CD4-positive, alpha-beta T cell treated with Interleukin-17A for 4 hours (primary cell): ENCODE measurements around the gene SEC31A.
A peak's percentile ranks its signal among the peaks of the same experiment; 100 is the strongest.
"Not testable (repeated sequence)": the region's sequence is repeated elsewhere in the genome, so short reads cannot be mapped to it uniquely, and the experiment has no call there.

ENCODE experiments used
- DNase-seq: peaks from one replicate; pipeline ENCODE4 v3.0.0-alpha.2; 2020; ENCODE audit warnings: mixed read lengths

SEC31A gene

DNA sequence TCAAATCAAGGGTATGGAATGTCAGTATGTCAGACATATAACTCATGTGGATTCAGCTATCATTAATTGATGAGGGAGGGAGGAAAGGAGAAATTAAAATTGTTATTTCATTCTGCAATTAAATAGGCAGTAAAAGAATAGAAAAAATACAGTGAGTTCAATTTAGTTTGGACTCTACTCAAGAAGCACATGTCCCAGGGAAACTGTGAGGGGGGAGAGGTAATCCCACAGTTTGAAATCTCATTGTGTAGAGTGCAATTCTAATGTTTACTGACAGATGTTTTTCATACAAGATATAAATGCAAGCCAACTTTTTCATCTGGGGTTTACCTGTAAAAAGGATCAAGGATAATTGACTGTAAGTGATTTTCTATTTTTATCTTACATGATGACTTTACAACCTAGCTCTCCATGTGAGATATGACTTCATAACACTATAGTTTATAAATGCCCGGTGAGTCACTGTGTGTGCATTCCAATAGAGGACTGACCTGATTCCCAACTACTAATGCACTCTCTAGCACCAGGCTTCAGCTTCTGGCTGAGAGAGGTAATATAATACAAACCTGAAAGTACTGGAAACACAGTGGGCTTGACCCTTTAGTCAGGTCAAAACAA, 57.1 kb downstream of the SEC31A start:
- DNase-seq: no peak

DNA sequence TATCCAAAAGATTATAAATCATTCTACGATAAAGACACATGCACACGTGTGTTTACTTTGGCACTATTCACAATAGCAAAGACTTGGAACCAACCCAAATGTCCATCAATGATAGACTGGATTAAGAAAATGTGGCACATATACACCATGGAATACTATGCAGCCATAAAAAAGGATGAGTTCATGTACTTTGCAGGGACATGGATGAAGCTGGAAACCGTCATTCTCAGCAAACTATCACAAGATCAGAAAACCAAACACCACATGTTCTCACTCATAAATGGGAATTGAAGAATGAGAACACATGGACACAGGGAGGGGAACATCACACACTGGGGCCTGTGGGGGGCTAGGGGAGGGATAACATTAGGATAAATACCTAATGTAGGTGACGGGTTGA, 57.9 kb downstream of the SEC31A start:
- DNase-seq: not testable (repeated sequence)

DNA sequence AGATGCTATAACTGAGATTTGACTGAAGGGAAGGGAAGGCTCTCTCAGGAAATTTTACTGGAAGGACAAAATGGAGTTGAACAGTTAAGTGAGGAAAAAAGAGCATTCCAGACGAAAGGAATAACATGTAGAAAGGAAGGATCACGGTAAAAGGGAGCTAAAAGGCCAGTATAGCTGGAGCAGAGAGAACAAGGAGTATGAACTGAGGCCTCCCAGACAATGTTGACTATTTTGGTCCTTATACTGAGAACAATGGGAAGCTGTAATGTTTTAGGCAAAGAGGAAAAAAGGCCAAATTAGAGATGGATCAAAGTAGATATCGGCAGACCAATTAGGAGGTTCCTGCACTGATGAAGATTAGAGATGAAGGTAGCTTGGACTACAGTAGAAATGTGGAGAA, 65.5 kb downstream of the SEC31A start:
- no peak for DNase-seq

DNA sequence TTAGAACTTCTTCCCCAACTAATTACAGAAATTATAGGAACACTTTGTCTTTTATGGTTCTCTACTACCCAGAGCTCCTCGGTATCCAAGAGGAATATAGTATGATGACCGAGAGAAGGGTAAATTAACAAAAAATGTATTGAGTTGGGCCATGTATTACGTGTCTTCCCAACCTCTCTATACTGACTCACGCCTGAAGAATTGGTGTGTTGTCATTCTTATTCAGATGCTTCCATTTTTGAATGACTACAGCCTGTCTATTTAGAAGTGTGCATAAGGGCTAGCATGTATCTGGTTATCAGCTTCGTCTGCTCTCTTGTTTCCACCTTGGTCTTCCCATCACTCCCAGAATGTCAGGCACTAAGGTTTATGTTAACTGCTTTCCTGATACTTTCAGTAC, 67.9 kb downstream of the SEC31A start:
- no peak for DNase-seq

DNA sequence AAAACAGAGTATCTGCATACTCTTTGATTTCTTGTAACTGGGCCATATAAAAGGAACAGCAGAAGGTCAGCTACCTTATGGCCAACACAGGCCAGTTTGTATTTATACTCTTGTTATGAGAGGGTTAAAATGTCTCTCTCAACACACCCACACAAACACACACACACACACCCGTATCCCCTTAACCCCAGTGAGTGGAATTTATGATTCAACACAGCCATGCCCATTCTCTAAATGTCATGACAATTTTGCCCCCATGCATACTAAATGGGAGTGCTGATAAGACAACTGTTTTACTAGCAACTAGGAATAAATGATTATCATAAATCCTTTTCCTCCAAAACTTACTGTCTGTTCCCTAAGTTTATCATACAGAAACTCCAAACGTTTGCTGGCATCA, 70.3 kb downstream of the SEC31A start:
- DNase-seq: no peak

DNA sequence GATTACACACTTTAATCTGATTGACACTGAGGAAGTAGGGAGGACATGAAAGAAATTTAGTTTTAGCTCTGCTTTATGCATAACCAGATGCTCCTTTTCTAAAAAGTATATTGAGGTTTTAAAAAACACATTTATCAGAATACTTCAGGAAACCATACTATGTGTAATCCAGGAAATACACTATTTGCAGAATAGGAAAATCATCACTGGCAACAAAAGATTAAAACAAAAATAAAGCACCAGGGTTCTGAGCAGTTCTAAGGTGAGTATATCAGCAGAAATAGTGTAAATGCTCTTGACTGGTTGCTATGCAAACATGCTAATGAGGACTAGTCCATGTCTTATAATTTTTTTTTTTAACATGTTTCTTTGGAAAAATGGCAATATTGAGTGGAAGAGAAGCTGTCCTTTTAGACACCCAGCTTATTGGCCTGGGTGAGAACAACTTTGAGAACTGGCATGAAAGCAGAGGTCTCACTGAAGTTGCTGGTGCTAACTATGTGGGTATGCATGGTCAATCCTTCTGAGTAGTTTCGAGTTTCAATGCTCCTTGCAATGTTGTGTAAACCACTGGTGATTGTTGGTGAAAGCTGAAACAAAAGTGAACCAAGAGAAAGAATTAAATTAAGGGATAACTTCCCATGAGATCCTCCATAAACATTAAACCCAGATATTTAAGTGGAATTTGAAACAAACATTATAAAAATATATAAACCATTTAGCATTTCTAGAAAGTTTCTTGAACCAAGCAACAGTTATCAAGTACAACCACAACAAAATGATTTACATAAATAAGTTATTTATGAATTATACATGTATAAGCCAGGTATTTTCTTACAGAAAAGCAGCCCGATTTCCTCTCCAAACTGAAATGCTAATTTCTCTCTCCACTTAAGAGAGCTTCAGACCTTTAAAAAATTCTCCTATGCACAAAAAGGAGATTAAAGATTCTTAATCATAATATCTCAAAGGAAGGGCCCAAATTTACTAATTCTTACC, 72.0 kb downstream of the SEC31A start:
- DNase-seq: no peak

DNA sequence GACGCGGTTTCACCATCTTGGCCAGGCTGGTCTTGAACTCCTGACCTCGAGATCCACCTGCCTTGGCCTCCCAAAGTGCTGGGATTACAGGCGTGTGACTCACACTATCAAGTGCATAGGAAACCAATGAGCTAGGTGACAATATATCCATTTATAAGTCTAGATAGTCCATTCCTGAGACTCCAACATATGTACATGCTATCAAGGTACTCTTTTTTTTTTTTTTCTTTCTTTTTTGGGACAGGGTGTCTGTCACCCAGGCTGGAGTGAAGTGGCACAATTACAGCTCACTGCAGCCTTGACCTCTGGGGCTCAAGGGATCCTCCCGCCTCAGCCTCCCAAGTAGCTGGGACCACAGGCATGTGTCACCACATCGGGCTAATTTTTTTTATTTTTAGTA, 74.1 kb downstream of the SEC31A start:
- DNase-seq: not testable (repeated sequence)

DNA sequence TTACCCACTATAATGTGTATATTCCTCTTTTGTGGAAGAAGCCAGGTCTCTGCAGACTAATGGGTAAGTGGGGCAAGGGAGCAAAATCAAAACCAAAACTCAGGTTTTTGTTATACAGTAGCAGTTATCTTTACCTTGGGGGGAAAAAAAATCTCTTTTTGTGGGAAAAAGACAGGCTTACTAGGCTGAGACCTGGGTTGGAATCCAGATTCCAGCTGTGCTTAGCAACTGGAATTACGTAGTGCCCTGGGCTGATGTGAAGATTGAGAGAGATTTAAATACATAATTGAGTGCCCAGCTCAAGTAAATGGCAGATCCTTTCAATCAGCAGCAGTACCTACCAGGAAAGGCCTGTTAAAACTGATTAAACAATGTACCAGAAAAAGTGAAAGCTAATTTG, 76.9 kb downstream of the SEC31A start:
- no peak for DNase-seq

DNA sequence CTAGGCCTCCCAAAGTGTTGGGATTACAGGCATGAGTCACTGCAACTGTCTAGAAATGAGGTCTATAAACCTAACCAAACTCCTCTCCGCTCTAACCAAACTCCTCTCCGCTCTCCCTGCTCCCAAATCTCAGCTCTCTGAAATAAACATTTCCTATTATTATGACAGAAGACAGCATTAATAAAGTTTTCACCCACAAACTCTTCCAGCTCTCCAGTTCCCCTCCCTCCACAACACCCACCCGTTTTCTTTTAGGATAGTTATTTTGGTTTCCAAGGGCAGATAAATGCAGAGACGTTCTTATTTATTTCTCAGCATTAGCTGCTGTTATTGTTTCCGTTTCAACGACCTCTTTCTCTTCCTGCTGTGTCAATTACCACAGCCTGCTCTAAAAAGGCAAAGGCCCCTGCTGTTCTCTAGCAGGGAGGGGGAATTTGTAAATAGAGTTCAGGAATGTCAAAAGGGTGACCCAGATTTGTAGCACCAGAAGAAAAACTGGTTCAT, 79.1 kb downstream of the SEC31A start:
- no peak for DNase-seq

DNA sequence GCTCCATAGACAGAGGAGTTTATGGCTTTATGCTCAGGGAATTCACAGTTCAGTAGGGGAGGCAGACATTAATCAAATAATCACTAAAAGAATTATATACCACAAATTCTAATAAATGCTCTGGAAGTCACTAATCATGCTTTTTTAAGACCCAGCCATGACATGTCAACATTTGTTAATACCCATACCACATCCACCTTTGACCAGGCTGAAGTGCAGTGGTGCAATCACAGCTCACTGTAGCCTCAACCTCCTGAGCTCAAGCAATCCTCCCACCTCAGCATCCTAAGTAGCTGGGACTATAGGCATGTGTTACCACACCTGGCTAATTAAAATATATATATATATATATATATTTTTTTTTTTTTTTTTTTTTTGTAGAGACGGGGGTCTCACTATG, 79.6 kb downstream of the SEC31A start:
- DNase-seq: no peak

DNA sequence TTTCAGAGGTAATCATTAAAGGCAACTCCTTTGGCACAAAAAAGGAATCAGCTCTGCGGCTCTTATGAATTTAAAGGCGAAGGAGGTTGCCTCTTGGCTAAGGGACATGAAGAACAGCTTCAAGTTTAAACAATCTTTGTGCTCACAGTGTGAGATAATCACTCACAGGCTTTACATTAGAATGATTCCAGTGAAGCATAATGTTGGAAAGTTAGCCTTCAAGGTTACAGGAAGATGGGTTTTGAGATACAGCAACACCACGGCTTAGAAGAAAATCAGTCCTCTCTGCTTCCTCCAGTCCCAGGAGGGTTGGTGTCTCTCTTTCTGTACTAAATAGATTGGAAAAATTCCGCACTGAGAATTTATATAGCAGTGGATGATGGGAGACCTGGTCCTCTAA, 80.8 kb downstream of the SEC31A start:
- no peak for DNase-seq

DNA sequence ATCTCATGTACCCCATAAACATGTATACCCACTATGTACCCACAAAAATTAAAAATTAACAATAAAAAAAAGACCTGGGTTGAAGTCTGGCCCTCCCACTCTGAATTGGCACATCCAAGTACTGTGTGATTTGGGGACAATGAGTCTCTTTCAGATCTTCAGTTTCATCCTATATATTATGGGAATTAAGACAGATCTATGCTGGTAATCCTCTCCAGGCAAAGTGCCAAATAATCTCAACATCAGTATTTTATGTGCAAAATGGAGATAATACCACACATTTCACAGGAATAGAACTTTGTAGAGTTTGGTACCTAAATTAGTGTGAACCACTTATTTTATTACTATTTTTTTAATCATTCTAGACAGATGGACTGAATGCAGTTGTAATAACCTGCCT, 81.3 kb downstream of the SEC31A start:
- no peak for DNase-seq

DNA sequence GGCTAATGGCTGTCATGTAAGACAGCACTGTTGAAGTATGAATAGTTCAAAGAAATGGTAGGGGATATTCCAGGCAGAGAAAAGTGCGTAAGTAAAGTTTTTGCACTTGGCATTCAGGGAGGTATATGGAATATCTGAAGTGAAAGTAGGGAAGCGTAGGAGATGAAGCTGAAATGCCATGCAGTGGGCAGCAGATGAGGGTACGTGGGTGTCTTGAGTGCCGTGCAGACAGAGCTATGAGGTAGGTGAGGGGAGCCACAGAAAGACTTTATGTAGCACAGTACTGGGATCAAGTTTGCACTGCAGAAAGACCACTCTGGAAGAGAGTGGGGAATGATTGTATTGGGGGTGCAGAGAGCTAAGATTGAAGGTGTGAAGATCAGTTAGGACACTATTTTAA, 87.2 kb downstream of the SEC31A start:
- DNase-seq: no peak

DNA sequence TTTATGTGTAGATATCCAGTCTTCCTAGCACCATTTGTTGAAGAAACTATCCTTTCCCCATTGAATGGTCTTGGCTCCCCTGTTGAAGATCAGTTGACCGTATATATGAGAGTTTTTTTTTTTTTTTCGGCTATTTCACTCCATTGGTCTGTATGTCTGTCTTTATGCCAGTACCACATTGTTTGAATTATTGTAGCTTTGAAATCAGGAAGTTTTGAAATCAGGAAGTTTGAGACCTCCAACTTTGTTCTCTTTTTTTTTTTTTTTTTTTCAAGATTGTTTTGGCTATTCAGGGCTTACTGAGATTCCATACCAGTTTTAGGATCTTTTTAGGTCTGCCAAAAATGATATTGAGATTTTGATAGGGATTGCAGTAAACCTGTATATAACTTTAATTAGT, 88.0 kb downstream of the SEC31A start:
- DNase-seq: no peak

DNA sequence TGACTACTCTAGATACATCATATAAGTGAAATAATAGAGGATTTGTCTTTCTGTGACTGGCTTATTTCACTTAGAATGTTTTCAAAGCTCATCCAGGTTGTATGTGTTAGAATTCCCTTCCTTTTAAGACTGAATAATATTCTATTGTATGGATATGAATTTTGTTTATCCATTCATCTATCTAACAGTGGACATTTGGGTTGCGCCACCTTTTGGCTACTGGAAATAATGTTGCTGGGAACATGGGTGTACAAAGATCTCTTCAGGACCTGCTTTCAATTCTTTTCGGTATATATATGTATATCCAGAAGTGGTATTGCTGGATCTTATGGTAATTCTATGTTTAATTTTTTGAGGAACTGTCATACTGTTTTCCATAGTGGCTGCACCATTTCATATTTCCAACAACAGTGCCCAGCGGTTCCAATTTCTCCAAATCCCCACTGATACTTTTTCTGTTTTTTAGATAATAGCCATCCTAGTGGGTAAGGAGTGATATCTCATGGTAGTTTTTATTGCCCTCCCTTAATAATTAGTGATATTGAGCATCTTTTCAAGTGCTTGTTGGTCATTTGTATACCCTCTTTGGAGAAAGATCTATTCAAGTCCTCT, 88.9 kb downstream of the SEC31A start:
- DNase-seq: no peak

DNA sequence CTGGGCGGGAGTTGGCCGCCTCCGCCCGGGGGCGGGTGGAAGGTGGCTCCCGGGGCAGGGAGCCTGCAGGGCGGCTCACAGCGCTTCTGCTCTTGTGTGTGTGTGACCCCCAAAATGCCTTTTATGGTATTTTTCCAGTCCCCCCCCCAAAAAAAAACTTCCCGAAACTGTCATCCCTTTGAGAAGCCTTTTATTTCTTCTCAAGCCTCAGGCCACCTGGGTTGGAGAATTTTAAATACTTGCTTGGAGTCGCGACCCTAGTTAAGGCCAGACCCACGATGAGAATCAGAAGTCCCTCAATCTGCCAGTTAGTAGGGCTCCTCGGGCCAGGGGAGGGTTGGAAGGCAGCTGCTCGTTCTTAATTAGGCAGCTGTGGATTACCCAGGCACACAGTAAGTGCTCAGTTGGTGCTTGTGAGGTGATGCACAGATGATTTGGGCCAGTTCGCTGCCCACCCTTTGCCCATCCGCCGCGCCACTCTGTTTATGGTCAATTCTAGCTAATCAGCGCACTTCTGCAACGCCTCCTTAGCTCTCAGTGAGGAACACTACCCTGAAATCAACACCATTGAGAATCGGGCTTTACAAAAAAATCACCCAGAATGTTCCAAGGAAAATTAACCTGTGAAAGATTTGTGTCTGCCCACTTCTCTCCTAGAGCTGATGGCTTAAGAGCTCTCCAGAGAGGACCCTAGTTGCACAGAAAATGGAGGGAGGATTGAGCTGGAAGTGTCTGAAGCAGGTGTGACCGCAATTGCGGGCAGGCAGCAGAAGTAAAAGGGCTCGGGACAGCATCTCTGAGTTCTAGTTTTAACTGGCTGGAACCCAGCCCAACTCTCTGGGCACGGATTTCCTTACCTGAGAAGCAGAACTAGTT, 91.7 kb downstream of the SEC31A start:
- no peak for DNase-seq

DNA sequence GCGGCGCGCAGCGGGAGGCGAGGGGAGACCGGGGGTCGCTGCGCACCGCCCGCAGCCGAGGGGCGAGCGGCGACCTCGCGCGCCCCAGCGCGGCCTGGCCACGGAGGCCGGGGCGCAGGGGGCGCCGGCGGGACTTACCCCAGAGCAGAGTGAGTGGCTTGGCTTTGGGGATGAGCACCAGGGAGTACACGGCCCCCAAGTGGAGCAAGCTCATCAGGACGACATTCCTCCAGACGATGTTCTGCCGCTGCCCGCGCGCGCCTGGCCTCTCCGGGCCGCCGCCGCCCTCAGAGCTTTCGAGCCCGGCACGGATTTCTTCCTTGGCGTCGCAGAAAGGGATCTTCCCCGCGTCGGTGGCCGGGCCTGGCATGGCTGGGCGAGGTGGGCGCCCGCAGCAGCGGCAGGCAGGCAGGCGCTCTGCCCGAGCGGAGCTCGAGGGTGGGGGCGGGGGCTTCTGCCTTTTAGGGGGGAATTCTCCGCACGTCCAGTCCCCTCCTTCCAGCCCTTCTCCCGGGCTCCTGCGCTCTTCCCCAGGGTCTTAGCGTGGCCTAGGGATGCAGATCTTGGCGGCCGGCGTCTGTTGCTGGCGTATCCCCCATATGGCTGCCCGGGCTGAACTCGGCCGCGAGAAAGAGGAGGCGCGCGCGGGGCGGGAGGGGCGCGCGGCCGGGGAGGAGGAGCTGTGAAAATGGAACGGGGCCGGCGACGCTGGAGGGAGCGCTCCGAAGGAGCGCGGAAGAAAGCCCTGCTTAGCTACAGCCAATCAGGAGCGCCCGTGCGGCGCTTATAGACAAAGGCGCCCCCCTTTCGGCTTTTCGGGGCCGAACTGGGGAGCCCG, 92.6 kb downstream of the SEC31A start, which contains the start of gene SCD5:
SCD5 (minus strand) TSS at position 629 of the 838 bp plus-strand sequence; CDS start at position 370, 259 bp downstream.
- DNase-seq: peak; percentile 32

DNA sequence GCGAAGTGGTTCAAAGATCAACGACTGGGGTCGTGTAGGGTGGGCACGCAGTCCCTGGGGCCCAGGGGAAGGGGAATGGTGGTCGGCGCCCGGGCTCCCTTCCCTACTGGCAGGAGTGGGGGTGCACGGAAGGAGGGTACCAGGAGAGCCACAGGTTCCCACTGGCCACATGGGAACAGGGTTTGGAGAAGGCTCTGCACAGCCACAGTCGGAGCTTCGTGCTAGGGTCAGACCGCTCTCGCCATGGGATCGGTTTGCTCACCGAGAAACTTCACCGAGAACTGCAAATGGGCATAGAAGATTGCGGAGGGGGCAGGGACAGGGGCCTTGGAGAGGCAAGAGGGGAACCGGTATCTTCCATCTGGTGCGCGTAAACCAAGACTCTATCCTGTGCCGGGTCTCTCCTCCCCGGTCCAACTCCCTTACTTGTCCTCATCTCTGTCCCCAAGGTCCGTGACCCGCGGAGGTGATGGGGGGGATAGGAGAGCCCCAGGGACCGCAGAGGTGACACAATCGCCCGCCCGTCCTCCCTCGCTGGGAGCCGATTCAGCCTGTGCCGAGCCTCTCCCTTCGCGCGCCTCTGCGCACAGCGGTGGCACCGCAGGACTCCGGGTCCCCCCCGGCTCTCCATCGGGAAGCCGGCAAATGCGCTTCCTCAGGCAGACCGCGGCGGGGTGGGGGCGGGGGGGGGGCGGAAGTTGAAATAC, 93.4 kb downstream of the SEC31A start:
- DNase-seq: peak; percentile 4

DNA sequence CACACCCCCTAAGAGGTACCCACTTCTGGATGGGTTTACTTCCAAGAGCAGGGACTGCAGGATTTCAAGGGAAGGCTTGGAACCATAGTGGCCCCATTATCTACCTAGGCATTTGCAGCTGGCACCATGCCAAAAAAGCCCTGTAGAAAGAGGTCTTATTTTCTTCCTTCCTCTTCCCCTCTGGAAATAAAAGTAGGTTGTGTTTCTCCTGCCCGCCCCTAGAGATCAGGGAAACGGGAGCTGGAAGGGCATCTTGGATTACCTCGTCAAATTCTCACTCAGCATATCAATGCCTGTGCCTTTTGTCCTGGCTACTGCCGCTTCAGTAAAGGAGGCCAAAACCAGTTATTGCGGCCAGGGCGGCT, 93.9 kb downstream of the SEC31A start:
- no peak for DNase-seq

DNA sequence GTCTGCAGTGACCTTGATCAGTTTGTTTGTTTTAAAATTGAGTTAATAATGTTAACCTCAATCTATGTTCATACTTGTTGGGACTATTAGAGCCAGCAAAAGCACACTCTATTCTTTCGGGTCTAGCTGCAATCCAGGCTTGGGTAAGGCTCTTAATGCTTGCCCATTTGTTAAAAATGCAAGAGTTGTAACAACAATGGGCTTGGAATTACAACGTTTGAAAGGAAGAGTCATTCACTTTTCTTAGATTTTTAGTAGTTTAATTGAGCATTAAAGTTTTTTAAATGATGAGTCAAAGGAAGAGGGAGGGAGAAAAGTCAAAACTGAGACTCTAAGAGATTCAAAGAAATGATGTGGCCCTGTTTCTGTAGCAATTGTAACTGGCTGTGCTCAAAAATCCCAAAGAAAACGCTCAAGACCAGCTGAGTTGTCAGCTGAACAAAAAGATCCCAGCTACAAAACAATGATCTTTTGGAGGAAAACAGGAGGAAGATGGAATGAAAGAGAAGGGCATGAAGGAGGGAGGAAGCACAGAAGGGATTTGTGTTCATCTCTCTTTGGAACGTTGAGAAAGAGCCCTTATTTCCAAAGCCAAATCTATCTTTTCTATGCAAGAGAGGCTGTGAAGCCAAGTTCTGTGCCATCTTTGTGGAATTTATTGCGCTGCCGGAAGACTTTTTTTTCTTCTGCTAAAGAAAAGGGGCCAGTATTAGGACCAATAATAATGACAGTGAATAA, 97.9 kb downstream of the SEC31A start:
- no peak for DNase-seq
